H1 (cell line): ENCODE measurements around the gene PAX5. TPM values are rescaled to one million over a fixed set of nuclear protein-coding genes. Genes with fewer than 3 reads are reported as not detected.

Source experiments
- CTCF ChIA-PET: fragments of 300-600 bp; sonication (Branson Sonifier 250); formaldehyde crosslinking; loops from one replicate; lab custom pipeline; 2021; ENCODE audit not compliant: partially characterized antibody; lab: Charles Lee
- POLR2A ChIA-PET: fragments of 300-600 bp; sonication (Branson Sonifier 250); formaldehyde crosslinking; loops from one replicate; lab custom pipeline; 2021; ENCODE audit warnings: inconsistent platforms; ENCODE audit not compliant: partially characterized antibody; lab: Charles Lee
- DNase-seq, 2 experiments: peaks; one replicate each; pipeline versions ENCODE4 v3.0.0 to v3.0.0-alpha.2; 2010 to 2022; ENCODE audit warnings: low spot score in 2 of 2, low read depth in 1 of 2, mixed read lengths in 1 of 2
- FAIRE-seq: peaks from 2 replicates; lab custom pipeline; 2011; peaks lifted over from hg19 to GRCh38; lab: Jason Lieb, UNC
- H2AFZ ChIP-seq: 2 replicates; pipeline ENCODE4 v1.8.1; 2012; ENCODE audit warnings: low read length, inconsistent platforms
- H2AK5ac ChIP-seq: 2 replicates; pipeline ENCODE4 v1.6.1; 2013; ENCODE audit warnings: low read depth, low read length
- H2BK120ac ChIP-seq: replicated peaks from 2 replicates; pipeline ENCODE3; 2013; ENCODE audit warnings: low read depth, low read length, inconsistent platforms
- H2BK12ac ChIP-seq: 2 replicates; pipeline ENCODE4 v1.6.1; 2013; ENCODE audit warnings: low read depth, low read length
- H2BK15ac ChIP-seq: 2 replicates; pipeline ENCODE4 v1.6.1; 2013; ENCODE audit warnings: low read length
- H2BK20ac ChIP-seq: 2 replicates; pipeline ENCODE4 v1.6.1; 2013; ENCODE audit warnings: low read length
- H2BK5ac ChIP-seq: 2 replicates; pipeline ENCODE4 v1.6.1; 2013; ENCODE audit warnings: low read depth, low read length
- H3K14ac ChIP-seq: 2 replicates; pipeline ENCODE4 v1.6.1; 2013; ENCODE audit warnings: inconsistent platforms; ENCODE audit not compliant: insufficient read length
- H3K18ac ChIP-seq: 2 replicates; pipeline ENCODE4 v1.6.1; 2013; ENCODE audit warnings: low read length; ENCODE audit errors: extremely low read depth
- H3K23ac ChIP-seq: 2 replicates; pipeline ENCODE4 v1.6.1; 2013; ENCODE audit warnings: inconsistent platforms; ENCODE audit not compliant: insufficient read length
- H3K23me2 ChIP-seq: 2 replicates; pipeline ENCODE4 v1.6.1; 2013; ENCODE audit warnings: low read depth, low read length
- H3K27ac ChIP-seq: 2 replicates; pipeline ENCODE4 v1.6.1; 2011; ENCODE audit warnings: low read depth, low read length, inconsistent platforms
- H3K27me3 ChIP-seq, 4 experiments: replicated peaks in 1 of 4; 1 replicate in 1 of 4; 2 replicates in 3 of 4; pipeline versions ENCODE4 v1.6.1 to v1.8.1; 2011 to 2013; ENCODE audit warnings: low read length in 3 of 4, mild to moderate bottlenecking in 3 of 4, inconsistent platforms in 2 of 4, mixed read lengths in 2 of 4, moderate library complexity in 1 of 4; ENCODE audit not compliant: control insufficient read depth in 3 of 4, insufficient read depth in 3 of 4; ENCODE audit errors: extremely low read depth in 1 of 4
- H3K36me3 ChIP-seq, 4 experiments: 2 replicates each; pipeline versions ENCODE4 v1.6.1 to v1.8.1; 2011 to 2013; ENCODE audit warnings: mild to moderate bottlenecking in 4 of 4, low read length in 3 of 4, moderate library complexity in 2 of 4, control low read depth in 1 of 4, inconsistent platforms in 1 of 4; ENCODE audit not compliant: insufficient read depth in 4 of 4, control insufficient read depth in 2 of 4
- H3K4ac ChIP-seq: replicated peaks from 2 replicates; pipeline ENCODE3; 2013; ENCODE audit warnings: low read length, low read depth, mixed read lengths, inconsistent platforms; ENCODE audit not compliant: insufficient read length
- H3K4me1 ChIP-seq, 4 experiments: replicated peaks in 1 of 4; 1 replicate in 1 of 4; 2 replicates in 3 of 4; pipeline versions ENCODE4 v1.6.1 to v1.8.1; 2011 to 2013; ENCODE audit warnings: low read length in 3 of 4, inconsistent platforms in 2 of 4, mixed read lengths in 1 of 4; ENCODE audit not compliant: insufficient read depth in 4 of 4, control insufficient read depth in 3 of 4
- H3K4me2 ChIP-seq, 2 experiments: 2 replicates each; pipeline versions ENCODE4 v1.6.1 to v1.8.1; 2011 to 2013; ENCODE audit warnings: low read depth in 2 of 2, low read length in 2 of 2, control low read depth in 1 of 2, inconsistent platforms in 1 of 2, mild to moderate bottlenecking in 1 of 2; ENCODE audit not compliant: insufficient read depth in 1 of 2
- H3K4me3 ChIP-seq, 4 experiments: fragments of 200-600, 300-600 bp in 1 of 4; sonication (generic), shearing (Covaris generic), sonication (Bioruptor Twin) in 1 of 4; 2 replicates each; pipeline versions ENCODE4 v1.5.1 to v1.8.1; 2011 to 2016; ENCODE audit warnings: low read length in 4 of 4, low read depth in 3 of 4, control low read depth in 2 of 4, inconsistent platforms in 2 of 4, mild to moderate bottlenecking in 2 of 4, mixed read lengths in 1 of 4, moderate library complexity in 1 of 4; ENCODE audit not compliant: insufficient read depth in 2 of 4; ENCODE audit errors: extremely low read depth in 1 of 4
- H3K56ac ChIP-seq: replicated peaks from 2 replicates; pipeline ENCODE3; 2013; ENCODE audit warnings: low read depth, mild to moderate bottlenecking, mixed read lengths, low read length, inconsistent platforms; ENCODE audit not compliant: insufficient read length
- H3K79me1 ChIP-seq: 2 replicates; pipeline ENCODE4 v1.6.1; 2013; ENCODE audit warnings: low read depth, low read length, control low read depth
- H3K79me2 ChIP-seq, 2 experiments: 2 replicates each; pipeline versions ENCODE4 v1.6.1 to v1.8.1; 2012 to 2013; ENCODE audit warnings: low read length in 2 of 2, mild to moderate bottlenecking in 2 of 2, inconsistent platforms in 1 of 2; ENCODE audit not compliant: insufficient read depth in 2 of 2, control insufficient read depth in 1 of 2
- H3K9ac ChIP-seq, 4 experiments: replicated peaks in 1 of 4; 1 replicate in 1 of 4; 2 replicates in 3 of 4; pipeline versions ENCODE4 v1.6.1 to v1.8.1; 2011 to 2013; ENCODE audit warnings: low read depth in 3 of 4, low read length in 3 of 4, control low read depth in 2 of 4, mild to moderate bottlenecking in 2 of 4, moderate library complexity in 2 of 4, inconsistent platforms in 1 of 4; ENCODE audit errors: extremely low read depth in 1 of 4
- H3K9me3 ChIP-seq, 2 experiments: 2 replicates each; pipeline versions ENCODE4 v1.6.1 to v1.8.1; 2012 to 2013; ENCODE audit warnings: mild to moderate bottlenecking in 2 of 2, moderate library complexity in 2 of 2, control low read depth in 1 of 2, inconsistent platforms in 1 of 2, low read depth in 1 of 2, low read length in 1 of 2, mixed read lengths in 1 of 2; ENCODE audit not compliant: insufficient read depth in 2 of 2
- H4K20me1 ChIP-seq, 2 experiments: replicated peaks in 1 of 2; 2 replicates each; pipeline versions ENCODE3 to v1.8.1; 2011 to 2013; ENCODE audit warnings: inconsistent platforms in 2 of 2, low read length in 2 of 2, mild to moderate bottlenecking in 1 of 2; ENCODE audit not compliant: insufficient read depth in 2 of 2, control insufficient read depth in 1 of 2
- H4K5ac ChIP-seq: 2 replicates; pipeline ENCODE4 v1.6.1; 2013; ENCODE audit warnings: low read length, low read depth, mixed read lengths, inconsistent platforms; ENCODE audit not compliant: insufficient read length
- H4K8ac ChIP-seq: 2 replicates; pipeline ENCODE4 v1.8.0; 2013; ENCODE audit warnings: mild to moderate bottlenecking, moderate library complexity, low read length, inconsistent platforms; ENCODE audit not compliant: insufficient read depth; ENCODE audit errors: extremely low read depth
- H4K91ac ChIP-seq: replicated peaks from 2 replicates; pipeline ENCODE3; 2013; ENCODE audit warnings: low read length, mixed read lengths, inconsistent platforms; ENCODE audit not compliant: insufficient read length
- BACH1 ChIP-seq: IDR thresholded peaks from 2 replicates; pipeline ENCODE4 v1.6.1; 2012; ENCODE audit warnings: low read length, improper control_type of control experiment
- CBX8 ChIP-seq: fragments of 300-800, 300-1000 bp; sonication (generic); IDR thresholded peaks from 2 replicates; pipeline ENCODE4 v1.7.1; 2016; ENCODE audit warnings: low read depth, low read length, borderline replicate concordance
- CHD1 ChIP-seq: IDR thresholded peaks from 2 replicates; pipeline ENCODE4 v1.6.1; 2012; ENCODE audit warnings: low read depth, low read length, improper control_type of control experiment
- EZH2 ChIP-seq: fragments of 200-600 bp; sonication (generic); IDR thresholded peaks from 2 replicates; pipeline ENCODE4 v1.7.1; 2012; ENCODE audit warnings: low read depth, mild to moderate bottlenecking, moderate library complexity, low read length, inconsistent platforms; ENCODE audit not compliant: severe bottlenecking
- SIX5 ChIP-seq: IDR thresholded peaks from 2 replicates; pipeline ENCODE4 v1.6.1; 2011; ENCODE audit warnings: mild to moderate bottlenecking, low read depth, low read length
- SRF ChIP-seq: IDR thresholded peaks from 2 replicates; pipeline ENCODE4 v1.6.1; 2011; ENCODE audit warnings: mild to moderate bottlenecking, low read depth, low read length, moderate library complexity
- TCF12 ChIP-seq: IDR thresholded peaks from 2 replicates; pipeline ENCODE4 v1.6.1; 2011; ENCODE audit warnings: low read depth, mild to moderate bottlenecking, low read length
- TEAD4 ChIP-seq: IDR thresholded peaks from 2 replicates; pipeline ENCODE4 v1.6.1; 2012; ENCODE audit warnings: low read depth, low read length, inconsistent platforms, mixed read lengths
- YY1 ChIP-seq: IDR thresholded peaks from 2 replicates; pipeline ENCODE4 v1.6.1; 2011; ENCODE audit warnings: low read depth, mild to moderate bottlenecking, low read length
- WGBS, 2 experiments: shearing (Covaris generic) in 1 of 2; methylation state at CpG; one replicate each; pipeline versions ENCODE4 v1.1.6 to v1.1.7; 2013 to 2015; ENCODE audit warnings: low lambda C conversion rate in 2 of 2, mixed read lengths in 2 of 2, inconsistent platforms in 1 of 2, low coverage in 1 of 2, missing lambda C conversion rate in 1 of 2; ENCODE audit not compliant: insufficient replicate concordance in 2 of 2, insufficient coverage in 1 of 2, insufficient read length in 1 of 2; ENCODE audit errors: extremely low coverage in 1 of 2, missing lambda C conversion rate in 1 of 2; 5-methylcytosine and 5-hydroxymethylcytosine counted together
- polyA plus RNA-seq, 7 experiments: library from polyadenylated mRNA; depleted of rRNA in 3 of 7; stranded (reverse) in 5 of 7; unstranded in 2 of 7; fragments of >200 nt in 5 of 7; fragments of 200-250 nt in 2 of 7; gene quantifications; 1 replicate in 5 of 7; 2 replicates in 1 of 7; 4 replicates in 1 of 7; pipeline versions ENCODE4 v1.2.1 to v1.2.3, GENCODE V29; 2011 to 2013; ENCODE audit warnings: missing spikeins in 2 of 7, mixed read lengths in 2 of 7
- total RNA-seq: library from RNA; stranded (reverse); fragmentation: NEBNext Ultra II Directional; extraction: Animal tissue kit (Norgen Biotek cat#: 25700); gene quantifications from 2 replicates; pipeline ENCODE4 v1.2.1, GENCODE V29; 2021

Gene PAX5
- total and polyA plus RNA-seq, 2 of the 8 experiments (the other 6 are each of a cell fraction or from before 2014, with no cell fraction given), result 0.29 to 0.43 TPM

GRCh38 chr9:37061768-37062167 is 27.7 kb upstream of the PAX5 start:
- no peaks in the 10 kb centered on the region for H3K23me2 ChIP-seq
- CTCF ChIA-PET, result interaction anchor here (0.9 to 1.2 kb wide), 3 partner anchors 39 to 74 kb away, joined by 3 to 4 read pairs (median 3); no protein-coding TSS in a partner anchor
- no peaks in the 10 kb centered on the region for H3K4me1 ChIP-seq
- H4K20me1 ChIP-seq, result no peaks in the 10 kb centered on the region
- no peaks in the 10 kb centered on the region for H3K36me3 ChIP-seq
- no peak overlapping the region for H3K18ac ChIP-seq
- no peak overlapping the region for H3K9ac ChIP-seq
- TF ChIP-seq TEAD4 (no peak), BACH1 (no peak), SIX5 (no peak), TCF12 (no peak), CBX8 (no peak), EZH2 (no peak), YY1 (no peak), SRF (no peak), CHD1 (no peak)
- no peaks in the 10 kb centered on the region for H3K9me3 ChIP-seq
- H4K8ac ChIP-seq, result no peak overlapping the region
- H3K27me3 ChIP-seq, result no peaks in the 10 kb centered on the region
- H2BK12ac ChIP-seq, result no peak overlapping the region
- no peak overlapping the region for H2BK120ac ChIP-seq
- H3K79me1 ChIP-seq, result no peaks in the 10 kb centered on the region
- no peak overlapping the region for H2BK5ac ChIP-seq
- H3K56ac ChIP-seq, result no peak overlapping the region
- POLR2A ChIA-PET, result interaction anchor here (1.6 kb wide), 1 partner anchor 15 kb away, joined by 4 read pairs; no protein-coding TSS in a partner anchor
- no peak overlapping the region for H3K4me2 ChIP-seq
- 78% methylated on average over 2 of the region's 2 CpGs; no CpG with 5 or more reads in 1 of the 2 experiments for WGBS, 2 experiments
- H2BK20ac ChIP-seq, result no peak overlapping the region
- H2AK5ac ChIP-seq, result no peak overlapping the region
- DNase-seq, result no peak
- no peak overlapping the region for H3K4me3 ChIP-seq
- no peak overlapping the region for H2BK15ac ChIP-seq
- no peak overlapping the region for H3K23ac ChIP-seq
- no peak overlapping the region for H4K91ac ChIP-seq
- peak overlapping the region; percentile 8; the same call in 1 of the 2 replicates for H2AFZ ChIP-seq
- H3K14ac ChIP-seq, result no peak overlapping the region
- no peak overlapping the region for H4K5ac ChIP-seq
- no peak overlapping the region for H3K27ac ChIP-seq
- no peak for FAIRE-seq
- H3K79me2 ChIP-seq, result no peaks in the 10 kb centered on the region
- H3K4ac ChIP-seq, result no peak overlapping the region
